Measurements from ENCODE around the gene CNOT3.
A peak's percentile ranks its signal among the peaks of the same experiment; 100 is the strongest.

The CNOT3 gene

GRCh38 chr19:54107876-54108490 lies 29.6 kb upstream of the CNOT3 start:
- TF ChIP-seq ZNF274 (IDR thresholded peaks at IDR 0.05; ENCODE audit: low read depth, low read length) = no peak
- H3K4me3 ChIP-seq (ENCODE audit: low read length) = no peak overlapping the region

GRCh38 chr19:54108496-54108895 lies 29.1 kb upstream of the CNOT3 start:
- no peak for TF ChIP-seq ZNF274 (IDR thresholded peaks at IDR 0.05; ENCODE audit: low read depth, low read length)
- H3K4me3 ChIP-seq (ENCODE audit: low read length) = no peak overlapping the region

GRCh38 chr19:54109651-54110050 lies 27.9 kb upstream of the CNOT3 start:
- TF ChIP-seq ZNF274 (IDR thresholded peaks at IDR 0.05; ENCODE audit: low read depth, low read length) = no peak
- H3K4me3 ChIP-seq (ENCODE audit: low read length) = no peak overlapping the region

- TF ChIP-seq ZNF274 (IDR thresholded peaks at IDR 0.05; ENCODE audit: low read depth, low read length) = no peak
- peak overlapping the region; percentile 86 for H3K4me3 ChIP-seq (ENCODE audit: low read length)
Measured at GRCh38 chr19:54114340-54115108, 23.0 kb upstream of the CNOT3 start.

GRCh38 chr19:54115109-54116063 lies 22.2 kb upstream of the CNOT3 start, which contains the start of the genes PRPF31 and TFPT:
TSS of gene PRPF31 (plus strand) at chr19:54115754. CDS start at chr19:54118279, 2,525 bp downstream.
TSS of gene TFPT (minus strand) at chr19:54115657. CDS start at chr19:54115269, 388 bp downstream.
- H3K4me3 ChIP-seq (ENCODE audit: low read length) = peak within 1 kb of the TSS; percentile 86
- TF ChIP-seq ZNF274 (IDR thresholded peaks at IDR 0.05; ENCODE audit: low read depth, low read length) = no peak

GRCh38 chr19:54121259-54121658 lies 16.3 kb upstream of the CNOT3 start:
- no peak for TF ChIP-seq ZNF274 (IDR thresholded peaks at IDR 0.05; ENCODE audit: low read depth, low read length)
- no peak overlapping the region for H3K4me3 ChIP-seq (ENCODE audit: low read length)

GRCh38 chr19:54123682-54124081 lies 13.9 kb upstream of the CNOT3 start:
- TF ChIP-seq ZNF274 (IDR thresholded peaks at IDR 0.05; ENCODE audit: low read depth, low read length) = no peak
- no peak overlapping the region for H3K4me3 ChIP-seq (ENCODE audit: low read length)

GRCh38 chr19:54124393-54124792 lies 13.2 kb upstream of the CNOT3 start:
- no peak overlapping the region for H3K4me3 ChIP-seq (ENCODE audit: low read length)
- TF ChIP-seq ZNF274 (IDR thresholded peaks at IDR 0.05; ENCODE audit: low read depth, low read length) = no peak

GRCh38 chr19:54125713-54126112 lies 11.8 kb upstream of the CNOT3 start:
- TF ChIP-seq ZNF274 (IDR thresholded peaks at IDR 0.05; ENCODE audit: low read depth, low read length) = no peak
- H3K4me3 ChIP-seq (ENCODE audit: low read length) = no peak overlapping the region

- no peak for TF ChIP-seq ZNF274 (IDR thresholded peaks at IDR 0.05; ENCODE audit: low read depth, low read length)
Measured at GRCh38 chr19:54127688-54128440, 9.7 kb upstream of the CNOT3 start.

GRCh38 chr19:54128441-54128725 lies 9.2 kb upstream of the CNOT3 start:
- no peak for TF ChIP-seq ZNF274 (IDR thresholded peaks at IDR 0.05; ENCODE audit: low read depth, low read length)
- H3K4me3 ChIP-seq (ENCODE audit: low read length) = no peak overlapping the region

More at GRCh38 chr19:54127688-54128440, 9.7 kb upstream of the CNOT3 start:
- H3K4me3 ChIP-seq (ENCODE audit: low read length) = no peak overlapping the region

- TF ChIP-seq ZNF274 (IDR thresholded peaks at IDR 0.05; ENCODE audit: low read depth, low read length) = no peak
- H3K4me3 ChIP-seq (ENCODE audit: low read length) = no peak overlapping the region
Measured at GRCh38 chr19:54128796-54129616, 8.6 kb upstream of the CNOT3 start.

- TF ChIP-seq ZNF274 (IDR thresholded peaks at IDR 0.05; ENCODE audit: low read depth, low read length) = no peak
- H3K4me3 ChIP-seq (ENCODE audit: low read length) = no peak overlapping the region
Measured at GRCh38 chr19:54129617-54129996, 8.0 kb upstream of the CNOT3 start.
